ENCODE data around the gene DOCK8.

Gene DOCK8

GRCh38 chr9:270657-271237 lies 56.1 kb downstream of the DOCK8 start:
- DNase-seq, result peak; percentile 15

GRCh38 chr9:272251-273213 lies 57.9 kb downstream of the DOCK8 start:
- DNase-seq, result peak; percentile 91

GRCh38 chr9:274406-274805 lies 59.7 kb downstream of the DOCK8 start:
- peak; percentile 55 for DNase-seq

GRCh38 chr9:277601-278295 lies 63.1 kb downstream of the DOCK8 start:
- DNase-seq, result peak; percentile 67

- peak; percentile 85 for DNase-seq
Measured at GRCh38 chr9:278651-279050, 64.0 kb downstream of the DOCK8 start.

- peak; percentile 63 for DNase-seq
Measured at GRCh38 chr9:279674-280073, 65.0 kb downstream of the DOCK8 start.

GRCh38 chr9:281741-282645 lies 67.3 kb downstream of the DOCK8 start:
- peak; percentile 49 for DNase-seq

- no peak for DNase-seq
Measured at GRCh38 chr9:286071-286740, 71.5 kb downstream of the DOCK8 start.

GRCh38 chr9:289121-289520 lies 74.5 kb downstream of the DOCK8 start:
- no peak for DNase-seq

GRCh38 chr9:292915-293314 lies 78.2 kb downstream of the DOCK8 start:
- no peak for DNase-seq

GRCh38 chr9:295576-295975 lies 80.9 kb downstream of the DOCK8 start:
- DNase-seq, result no peak

- DNase-seq, result no peak
Measured at GRCh38 chr9:296411-296810, 81.7 kb downstream of the DOCK8 start.

GRCh38 chr9:297104-297972 lies 82.7 kb downstream of the DOCK8 start:
- peak; percentile 59 for DNase-seq

- DNase-seq, result no peak
Measured at GRCh38 chr9:303502-303901, 88.8 kb downstream of the DOCK8 start.

GRCh38 chr9:304106-304505 lies 89.4 kb downstream of the DOCK8 start:
- DNase-seq, result no peak

GRCh38 chr9:304519-305185 lies 90.0 kb downstream of the DOCK8 start:
- DNase-seq, result no peak

- DNase-seq, result peak; percentile 47
Measured at GRCh38 chr9:306907-307306, 92.2 kb downstream of the DOCK8 start.

GRCh38 chr9:311841-312240 lies 97.2 kb downstream of the DOCK8 start:
- DNase-seq, result no peak

- no peak for DNase-seq
Measured at GRCh38 chr9:312596-313320, 98.1 kb downstream of the DOCK8 start.

Measured in activated CD4-positive, alpha-beta T cell treated with anti-CD3 and anti-CD28 coated beads, Interleukin-10, Interleukin-2, amounts not matched to agents 100 ng/mL and 50 ng/mL, durations not matched to agents 16 hours and 8 hours (primary cell).